Limb (tissue), 2 donors: ENCODE measurements around the gene LUZP1.
"Not testable (repeated sequence)": the region's sequence is repeated elsewhere in the genome, so short reads cannot be mapped to it uniquely, and the experiment has no call there.

Source experiments
- DNase-seq, 2 donors: peaks; one replicate each; pipeline ENCODE4 v3.0.0-alpha.2; 2016; ENCODE audit errors: extremely low spot score in 2 of 2

LUZP1 gene

GRCh38 chr1:23188936-23189452, 20.3 kb upstream of the LUZP1 start:
- DNase-seq: not testable (repeated sequence)

GRCh38 chr1:23188434-23188884, 19.8 kb upstream of the LUZP1 start:
- no peak for DNase-seq

- DNase-seq: no peak
Observed at GRCh38 chr1:23187637-23188036, 19.0 kb upstream of the LUZP1 start.

GRCh38 chr1:23185381-23185780, 16.7 kb upstream of the LUZP1 start:
- no peak for DNase-seq

GRCh38 chr1:23184212-23184934, 15.7 kb upstream of the LUZP1 start:
- peak; percentile 69 to 77 for DNase-seq

GRCh38 chr1:23179862-23180261, 11.2 kb upstream of the LUZP1 start:
- no peak for DNase-seq

GRCh38 chr1:23178950-23179349, 10.3 kb upstream of the LUZP1 start:
- DNase-seq: peak in 1 of 2 donors; percentile 9

- no peak for DNase-seq
Observed at GRCh38 chr1:23178414-23178813, 9.8 kb upstream of the LUZP1 start.

- DNase-seq: peak; percentile 76 to 87
Observed at GRCh38 chr1:23177438-23178380, 9.1 kb upstream of the LUZP1 start.

- no peak for DNase-seq
Observed at GRCh38 chr1:23177031-23177430, 8.4 kb upstream of the LUZP1 start.

- DNase-seq: no peak
Observed at GRCh38 chr1:23174426-23175110, 5.9 kb upstream of the LUZP1 start.

GRCh38 chr1:23171181-23171755, 2.6 kb upstream of the LUZP1 start:
- DNase-seq: no peak

GRCh38 chr1:23169727-23170335, 1.2 kb upstream of the LUZP1 start:
- peak in 1 of 2 donors; percentile 15 for DNase-seq

GRCh38 chr1:23169195-23169575, 529 bp upstream of the LUZP1 start:
- DNase-seq: no peak

- no peak for DNase-seq
Observed at GRCh38 chr1:23168079-23168444, 594 bp downstream of the LUZP1 start.

GRCh38 chr1:23167353-23168078, 1.1 kb downstream of the LUZP1 start:
- peak; percentile 36 to 77 for DNase-seq

GRCh38 chr1:23166854-23167253, 1.8 kb downstream of the LUZP1 start:
- no peak for DNase-seq

- no peak for DNase-seq
Observed at GRCh38 chr1:23163395-23163794, 5.3 kb downstream of the LUZP1 start.

- DNase-seq: no peak
Observed at GRCh38 chr1:23159963-23160877, 8.4 kb downstream of the LUZP1 start.
